CD4-positive, CD25-positive, alpha-beta regulatory T cell (primary cell): ENCODE data around the gene ZC3HAV1L. TPM values are rescaled to one million over a fixed set of nuclear protein-coding genes. Genes with fewer than 3 reads are reported as not detected.

Experiments
- ATAC-seq, 2 donors: fragments of 150-1000 bp; cut with Tn5 transposase; one replicate each; pipeline ENCODE4 v1.10.0; 2021; ENCODE audit warnings: low read depth in 2 of 2, moderate number of reproducible peaks in 2 of 2, moderate library complexity in 1 of 2
- DNase-seq, 3 donors: peaks; one replicate each; pipeline versions ENCODE4 v3.0.0 to v3.0.0-alpha.2; 2012 to 2022; ENCODE audit warnings: mixed read lengths in 1 of 3
- H3K27ac ChIP-seq: one replicate; pipeline ENCODE4 v1.7.0; 2013; ENCODE audit warnings: mild to moderate bottlenecking, low read length; ENCODE audit not compliant: insufficient read depth, poor library complexity, severe bottlenecking
- H3K27me3 ChIP-seq: one replicate; pipeline ENCODE4 v1.7.0; 2013; ENCODE audit warnings: low read length; ENCODE audit not compliant: control insufficient read depth, insufficient read depth
- H3K36me3 ChIP-seq: one replicate; pipeline ENCODE4 v1.7.0; 2013; ENCODE audit warnings: mild to moderate bottlenecking, low read length, moderate library complexity; ENCODE audit not compliant: control insufficient read depth, insufficient read depth
- H3K4me1 ChIP-seq: 2 replicates; pipeline ENCODE4 v1.7.0; 2013; ENCODE audit warnings: mild to moderate bottlenecking, low read length; ENCODE audit not compliant: insufficient read depth, control insufficient read depth, poor library complexity, severe bottlenecking
- H3K4me3 ChIP-seq: one replicate; pipeline ENCODE4 v1.7.0; 2013; ENCODE audit warnings: low read depth, mild to moderate bottlenecking, low read length, moderate library complexity
- H3K9me3 ChIP-seq, 2 experiments: 1 replicate in 1 of 2; 2 replicates in 1 of 2; pipeline ENCODE4 v1.7.0; 2013; ENCODE audit warnings: low read length in 2 of 2, mild to moderate bottlenecking in 1 of 2, moderate library complexity in 1 of 2; ENCODE audit not compliant: control insufficient read depth in 2 of 2
- H3K27ac Mint-ChIP-seq, 3 donors: one replicate each; pipeline ENCODE4 v1.8.0; 2020 to 2022; ENCODE audit warnings: mild to moderate bottlenecking in 3 of 3, mixed read lengths in 3 of 3, moderate library complexity in 2 of 3
- H3K27me3 Mint-ChIP-seq: one replicate; pipeline ENCODE4 v1.8.0; 2022; ENCODE audit warnings: mild to moderate bottlenecking, mixed read lengths
- H3K36me3 Mint-ChIP-seq: one replicate; pipeline ENCODE4 v1.8.0; 2020; ENCODE audit warnings: mixed read lengths
- H3K4me1 Mint-ChIP-seq, 4 donors: one replicate each; pipeline ENCODE4 v1.8.0; 2020 to 2022; ENCODE audit warnings: mixed read lengths in 4 of 4, mild to moderate bottlenecking in 1 of 4
- H3K4me3 Mint-ChIP-seq, 4 donors: one replicate each; pipeline ENCODE4 v1.8.0; 2020 to 2022; ENCODE audit warnings: mild to moderate bottlenecking in 4 of 4, mixed read lengths in 4 of 4, moderate library complexity in 3 of 4
- H3K9me3 Mint-ChIP-seq, 7 donors: one replicate each; pipeline ENCODE4 v1.8.0; 2020 to 2022; ENCODE audit warnings: mixed read lengths in 7 of 7, mild to moderate bottlenecking in 3 of 7, moderate library complexity in 2 of 7
- polyA plus RNA-seq, 4 donors: library from polyadenylated mRNA; unstranded; fragments of 300-500 nt; fragmentation: Illumina TruSeq; gene quantifications; one replicate each; pipeline ENCODE4 v1.2.3, GENCODE V29; 2021
- total RNA-seq: library from RNA; stranded (reverse); gene quantifications from one replicate; pipeline ENCODE4 v1.2.3, GENCODE V29; 2022

Gene ZC3HAV1L
- 1.4 TPM for total RNA-seq
- polyA plus RNA-seq, result under 1 TPM in 3 of 4 donors, not detected in 1; 0.25 to 0.86 (median 0.64) TPM

- H3K27me3 Mint-ChIP-seq, result peaks cover 5% of the 10 kb centered on the region
- ATAC-seq, result peak; percentile 52 to 62
- peak within 1 kb of the TSS; percentile 66 to 89 (median 83) for H3K4me3 Mint-ChIP-seq
- Histone ChIP-seq H3K4me1 (peaks cover 20% of the 10 kb centered on the region), H3K27me3 (no peaks in the 10 kb centered on the region), H3K36me3 (no peaks in the 10 kb centered on the region), H3K27ac (no peak within 1 kb of the TSS), H3K4me3 (peak within 1 kb of the TSS; percentile 19), H3K9me3 (no peaks in the 10 kb centered on the region)
- H3K9me3 Mint-ChIP-seq, result no peaks in the 10 kb centered on the region
- peak; percentile 9 to 55 (median 23) for DNase-seq
- no peak within 1 kb of the TSS for H3K27ac Mint-ChIP-seq
- no peaks in the 10 kb centered on the region for H3K36me3 Mint-ChIP-seq
- peaks cover 0 to 28% (median 13%) of the 10 kb centered on the region in 4 donors for H3K4me1 Mint-ChIP-seq
Measured at GRCh38 chr7:139035586-139036353, at the start of gene ZC3HAV1L. Gene ZC3HAV1L (minus strand): TSS chr7:139036042. CDS start chr7:139036017, 25 bp downstream.

GRCh38 chr7:139084709-139085108 is 48.9 kb upstream of the ZC3HAV1L start:
- Mint-ChIP-seq H3K36me3 (peaks cover 84% of the 10 kb centered on the region), H3K27ac (peak overlapping the region; percentile 52 to 86 (median 67)), H3K27me3 (no peaks in the 10 kb centered on the region), H3K4me3 (peak overlapping the region; percentile 38 to 86 (median 72)), H3K4me1 (peaks cover 58 to 97% (median 73%) of the 10 kb centered on the region in 4 donors), H3K9me3 (peaks cover 0 to 3% (median 1%) of the 10 kb centered on the region in 7 donors)
- peaks cover 80% of the 10 kb centered on the region for H3K4me1 ChIP-seq
- peak overlapping the region; percentile 53 for H3K27ac ChIP-seq
- H3K27me3 ChIP-seq, result no peaks in the 10 kb centered on the region
- peak overlapping the region; percentile 45 for H3K4me3 ChIP-seq
- ATAC-seq (no peak), DNase-seq (no peak)
- H3K36me3 ChIP-seq, result peaks cover 96% of the 10 kb centered on the region
- H3K9me3 ChIP-seq, result no peaks in the 10 kb centered on the region

DNA sequence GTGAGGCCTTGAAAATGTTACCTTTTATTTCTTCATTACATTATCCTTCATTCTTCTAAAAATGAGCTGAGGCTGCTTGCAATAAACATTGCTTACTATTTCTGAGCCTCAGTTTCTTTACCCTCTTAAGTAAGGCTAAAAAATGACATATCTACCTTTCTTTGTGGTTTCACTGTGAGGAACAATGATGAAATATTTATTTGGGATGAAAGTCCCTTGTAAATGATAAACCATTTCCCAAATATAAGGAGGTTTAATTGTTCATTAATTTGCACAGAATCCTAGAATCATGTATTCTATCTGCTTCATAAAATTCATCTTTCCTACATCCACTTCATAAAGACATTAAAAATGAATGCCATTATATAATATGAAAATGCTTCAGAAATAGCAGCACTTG is 45.7 kb upstream of the ZC3HAV1L start:
- peak overlapping the region; percentile 29 for H3K27ac ChIP-seq
- H3K27me3 ChIP-seq, result no peaks in the 10 kb centered on the region
- Mint-ChIP-seq H3K27ac (peak overlapping the region; percentile 48 to 89 (median 78)), H3K27me3 (no peaks in the 10 kb centered on the region), H3K4me1 (peaks cover 51 to 91% (median 72%) of the 10 kb centered on the region in 4 donors), H3K4me3 (peak overlapping the region; percentile 19 to 84 (median 75)), H3K36me3 (peaks cover 79% of the 10 kb centered on the region), H3K9me3 (peaks cover 0 to 2% (median 0%) of the 10 kb centered on the region in 7 donors)
- H3K4me3 ChIP-seq, result peak overlapping the region; percentile 21
- H3K9me3 ChIP-seq, result no peaks in the 10 kb centered on the region
- DNase-seq (no peak), ATAC-seq (no peak)
- H3K4me1 ChIP-seq, result peaks cover 73% of the 10 kb centered on the region
- H3K36me3 ChIP-seq, result peaks cover 97% of the 10 kb centered on the region

GRCh38 chr7:139080905-139081304 is 45.1 kb upstream of the ZC3HAV1L start:
- peaks cover 76% of the 10 kb centered on the region for H3K36me3 Mint-ChIP-seq
- peaks cover 67% of the 10 kb centered on the region for H3K4me1 ChIP-seq
- peaks cover 46 to 89% (median 67%) of the 10 kb centered on the region in 4 donors for H3K4me1 Mint-ChIP-seq
- no peaks in the 10 kb centered on the region for H3K27me3 ChIP-seq
- H3K4me3 ChIP-seq, result peak overlapping the region; percentile 21
- no peaks in the 10 kb centered on the region for H3K9me3 Mint-ChIP-seq
- peak overlapping the region; percentile 29 for H3K27ac ChIP-seq
- H3K36me3 ChIP-seq, result peaks cover 97% of the 10 kb centered on the region
- H3K27ac Mint-ChIP-seq, result peak overlapping the region; percentile 78 to 90 (median 89)
- H3K9me3 ChIP-seq, result no peaks in the 10 kb centered on the region
- no peaks in the 10 kb centered on the region for H3K27me3 Mint-ChIP-seq
- H3K4me3 Mint-ChIP-seq, result peak overlapping the region; percentile 19 to 85 (median 75)
- DNase-seq, result no peak
- no peak for ATAC-seq

DNA sequence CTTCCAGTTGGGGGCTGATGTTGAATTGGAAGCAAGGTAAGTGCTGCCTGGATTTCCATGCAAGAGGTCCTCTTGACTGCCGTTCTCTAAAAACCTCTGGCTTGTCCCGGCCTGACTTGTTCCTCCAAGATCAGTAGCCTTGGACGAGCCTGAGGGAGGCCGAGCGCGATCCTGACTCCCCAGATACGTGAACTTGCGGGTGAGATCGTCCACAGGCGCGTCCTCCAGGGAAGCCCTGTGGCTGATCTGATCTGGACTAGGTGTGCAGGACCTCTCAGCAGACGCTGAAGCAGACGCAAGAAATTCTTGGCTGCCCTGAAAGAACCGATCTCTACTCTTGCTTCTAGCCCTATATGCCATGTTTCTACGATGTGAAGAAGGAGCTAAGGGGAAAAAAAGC is 44.0 kb upstream of the ZC3HAV1L start:
- no peak for ATAC-seq
- H3K27ac Mint-ChIP-seq, result peak overlapping the region in 1 of 3 donors; percentile 78
- Histone ChIP-seq H3K4me1 (peaks cover 60% of the 10 kb centered on the region), H3K36me3 (peaks cover 97% of the 10 kb centered on the region), H3K9me3 (no peaks in the 10 kb centered on the region), H3K27ac (no peak overlapping the region), H3K27me3 (no peaks in the 10 kb centered on the region), H3K4me3 (no peak overlapping the region)
- H3K36me3 Mint-ChIP-seq, result peaks cover 71% of the 10 kb centered on the region
- H3K9me3 Mint-ChIP-seq, result no peaks in the 10 kb centered on the region
- DNase-seq, result no peak
- H3K27me3 Mint-ChIP-seq, result no peaks in the 10 kb centered on the region
- H3K4me1 Mint-ChIP-seq, result peaks cover 46 to 86% (median 64%) of the 10 kb centered on the region in 4 donors
- H3K4me3 Mint-ChIP-seq, result peak overlapping the region in 2 of 4 donors; percentile 13 to 81

GRCh38 chr7:139078911-139079310 is 43.1 kb upstream of the ZC3HAV1L start:
- Histone ChIP-seq H3K27ac (no peak overlapping the region), H3K36me3 (peaks cover 94% of the 10 kb centered on the region), H3K9me3 (no peaks in the 10 kb centered on the region), H3K4me3 (no peak overlapping the region), H3K4me1 (peaks cover 50% of the 10 kb centered on the region), H3K27me3 (no peaks in the 10 kb centered on the region)
- ATAC-seq, result no peak
- no peaks in the 10 kb centered on the region for H3K27me3 Mint-ChIP-seq
- peaks cover 42 to 80% (median 58%) of the 10 kb centered on the region in 4 donors for H3K4me1 Mint-ChIP-seq
- DNase-seq, result no peak
- H3K36me3 Mint-ChIP-seq, result peaks cover 67% of the 10 kb centered on the region
- no peaks in the 10 kb centered on the region for H3K9me3 Mint-ChIP-seq
- H3K4me3 Mint-ChIP-seq, result peak overlapping the region in 3 of 4 donors; percentile 29 to 81 (median 50)
- peak overlapping the region; percentile 74 to 85 (median 83) for H3K27ac Mint-ChIP-seq

DNA sequence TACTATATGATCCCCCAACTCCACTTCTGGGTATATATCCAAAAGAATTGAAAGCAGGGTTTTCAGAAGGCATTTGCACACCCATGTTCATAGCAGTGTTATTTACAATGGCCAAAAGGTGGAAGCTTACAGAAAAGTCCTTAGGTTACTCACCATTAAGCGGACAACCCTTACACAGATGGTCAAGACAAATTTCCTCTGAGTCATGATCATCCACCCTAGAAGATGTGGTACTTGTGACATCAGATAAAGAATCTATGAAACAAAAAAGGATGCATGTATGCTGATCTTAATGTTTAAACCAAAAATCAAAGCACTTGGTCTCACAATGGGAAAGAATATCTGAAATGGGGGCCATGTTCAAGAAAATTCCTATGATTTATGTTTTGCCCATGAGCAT is 42.6 kb upstream of the ZC3HAV1L start:
- H3K4me1 ChIP-seq, result peaks cover 45% of the 10 kb centered on the region
- Mint-ChIP-seq H3K9me3 (no peaks in the 10 kb centered on the region), H3K27ac (peak overlapping the region; percentile 74 to 85 (median 83)), H3K4me3 (peak overlapping the region in 2 of 4 donors; percentile 24 to 81), H3K27me3 (no peaks in the 10 kb centered on the region), H3K36me3 (peaks cover 67% of the 10 kb centered on the region), H3K4me1 (peaks cover 41 to 80% (median 57%) of the 10 kb centered on the region in 4 donors)
- H3K27ac ChIP-seq, result no peak overlapping the region
- no peaks in the 10 kb centered on the region for H3K27me3 ChIP-seq
- H3K9me3 ChIP-seq, result no peaks in the 10 kb centered on the region
- ATAC-seq (no peak), DNase-seq (no peak)
- no peak overlapping the region for H3K4me3 ChIP-seq
- H3K36me3 ChIP-seq, result peaks cover 95% of the 10 kb centered on the region
